Measurements from ENCODE around the gene PROSER3. TPM values are rescaled to one million over a fixed set of nuclear protein-coding genes. Genes with fewer than 3 reads are reported as not detected.
A peak's percentile ranks its signal among the peaks of the same experiment; 100 is the strongest.

PROSER3 gene
- total and polyA plus RNA-seq, 2 of the 4 experiments (the other 2 are of a cell fraction), result 5.4 to 21.8 TPM

GRCh38 chr19:35760711-35761349 lies 2.9 kb downstream of the PROSER3 start:
- ChIA-PET CTCF (interaction anchor here (0.5 kb wide), 1 partner anchor 123 kb away, joined by 3 read pairs; no protein-coding TSS in a partner anchor), POLR2A (ENCODE audit: unreplicated experiment) (no interaction called here)
- DNase-seq (no peak), ATAC-seq (ENCODE audit: low read depth) (no peak)
- no peak overlapping the region for H4K5ac ChIP-seq (ENCODE audit: low read depth, low read length)
- H4K91ac ChIP-seq (ENCODE audit: insufficient read depth, low read depth, low read length), result no peak overlapping the region
- TF ChIP-seq MXI1 (IDR thresholded peaks at IDR 0.05; ENCODE audit: borderline replicate concordance, low read depth, low read length) (no peak), BHLHE40 (IDR thresholded peaks at IDR 0.05; ENCODE audit: low read depth, low read length) (no peak)
- TF ChIP-seq, protein P1, sequence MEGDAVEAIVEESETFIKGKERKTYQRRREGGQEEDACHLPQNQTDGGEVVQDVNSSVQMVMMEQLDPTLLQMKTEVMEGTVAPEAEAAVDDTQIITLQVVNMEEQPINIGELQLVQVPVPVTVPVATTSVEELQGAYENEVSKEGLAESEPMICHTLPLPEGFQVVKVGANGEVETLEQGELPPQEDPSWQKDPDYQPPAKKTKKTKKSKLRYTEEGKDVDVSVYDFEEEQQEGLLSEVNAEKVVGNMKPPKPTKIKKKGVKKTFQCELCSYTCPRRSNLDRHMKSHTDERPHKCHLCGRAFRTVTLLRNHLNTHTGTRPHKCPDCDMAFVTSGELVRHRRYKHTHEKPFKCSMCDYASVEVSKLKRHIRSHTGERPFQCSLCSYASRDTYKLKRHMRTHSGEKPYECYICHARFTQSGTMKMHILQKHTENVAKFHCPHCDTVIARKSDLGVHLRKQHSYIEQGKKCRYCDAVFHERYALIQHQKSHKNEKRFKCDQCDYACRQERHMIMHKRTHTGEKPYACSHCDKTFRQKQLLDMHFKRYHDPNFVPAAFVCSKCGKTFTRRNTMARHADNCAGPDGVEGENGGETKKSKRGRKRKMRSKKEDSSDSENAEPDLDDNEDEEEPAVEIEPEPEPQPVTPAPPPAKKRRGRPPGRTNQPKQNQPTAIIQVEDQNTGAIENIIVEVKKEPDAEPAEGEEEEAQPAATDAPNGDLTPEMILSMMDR (conservative IDR thresholded peaks at IDR 0.05; ENCODE audit: low read depth, low read length), result no peak
- TF ChIP-seq, protein P2, sequence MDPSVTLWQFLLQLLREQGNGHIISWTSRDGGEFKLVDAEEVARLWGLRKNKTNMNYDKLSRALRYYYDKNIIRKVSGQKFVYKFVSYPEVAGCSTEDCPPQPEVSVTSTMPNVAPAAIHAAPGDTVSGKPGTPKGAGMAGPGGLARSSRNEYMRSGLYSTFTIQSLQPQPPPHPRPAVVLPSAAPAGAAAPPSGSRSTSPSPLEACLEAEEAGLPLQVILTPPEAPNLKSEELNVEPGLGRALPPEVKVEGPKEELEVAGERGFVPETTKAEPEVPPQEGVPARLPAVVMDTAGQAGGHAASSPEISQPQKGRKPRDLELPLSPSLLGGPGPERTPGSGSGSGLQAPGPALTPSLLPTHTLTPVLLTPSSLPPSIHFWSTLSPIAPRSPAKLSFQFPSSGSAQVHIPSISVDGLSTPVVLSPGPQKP (IDR thresholded peaks at IDR 0.05; ENCODE audit: borderline replicate concordance, low read depth, low read length), result no peak
- H3K27ac ChIP-seq (ENCODE audit: insufficient read depth, low read length), result no peak overlapping the region
- dilution Hi-C loops (cut with HindIII; ENCODE audit: low sequenced_read_pairs, unreplicated experiment), result no loop called here
- intact Hi-C loops (cut with micrococcal nuclease), result no loop called here
- H2BK20ac ChIP-seq (ENCODE audit: low read depth, low read length), result no peak overlapping the region
- H3K4me2 ChIP-seq (ENCODE audit: low read depth, low read length), result no peak overlapping the region
- no peak overlapping the region for H3K23ac ChIP-seq (ENCODE audit: low read depth, low read length)
- no peaks in the 10 kb centered on the region for H3K9me3 ChIP-seq (ENCODE audit: control insufficient read depth, insufficient read depth, low read length)
- H2AFZ ChIP-seq (replicated peaks; ENCODE audit: low read length, poor library complexity), result no peak overlapping the region
- in situ Hi-C loops (cut with MboI; ENCODE audit: low sequenced_read_pairs), result no loop called here
- no peak overlapping the region for H2BK15ac ChIP-seq (ENCODE audit: low read depth, low read length)
- peaks cover 15% of the 10 kb centered on the region; the same call in 1 of the 2 replicates for H3K9me1 ChIP-seq (ENCODE audit: insufficient read depth, low read length)
- H2AK9ac ChIP-seq (replicated peaks; ENCODE audit: low read depth, low read length, poor library complexity), result peak overlapping the region; percentile 72
- H3K56ac ChIP-seq (ENCODE audit: extremely low read depth, insufficient read depth, low read length), result no peak overlapping the region
- no peaks in the 10 kb centered on the region; the same call in 1 of the 2 replicates for H4K20me1 ChIP-seq (ENCODE audit: insufficient read depth, low read length)
- peaks cover 6% of the 10 kb centered on the region for H3K4me1 ChIP-seq (ENCODE audit: control insufficient read depth, insufficient read depth, low read length)
- H2BK120ac ChIP-seq (ENCODE audit: low read depth, low read length), result no peak overlapping the region
- no peak overlapping the region for H3K9ac ChIP-seq (ENCODE audit: low read depth, low read length)
- H2AK5ac ChIP-seq (ENCODE audit: low read depth, low read length), result no peak overlapping the region
- no peak overlapping the region for H3K4me3 ChIP-seq (ENCODE audit: insufficient read depth, low read depth, low read length)
- H3K36me3 ChIP-seq (ENCODE audit: control insufficient read depth, insufficient read depth, low read length), result peaks cover 21% of the 10 kb centered on the region
- no peak overlapping the region for H3K4ac ChIP-seq (ENCODE audit: low read depth, low read length)
- H2BK5ac ChIP-seq (ENCODE audit: low read depth, low read length, poor library complexity, severe bottlenecking), result no peak overlapping the region
- no TSS peak for BruUV-seq (replicated peaks)
- H3K14ac ChIP-seq (replicated peaks; ENCODE audit: low read depth, low read length), result no peak overlapping the region
- no CpG with 5 or more reads among the region's 4 CpGs for WGBS, 2 experiments (ENCODE audit: extremely low coverage in 2 of 2, insufficient read length in 1 of 2)
- H4K8ac ChIP-seq (ENCODE audit: low read depth in 2 of 2, low read length in 2 of 2), result no peak overlapping the region
- H3K27me3 ChIP-seq (ENCODE audit: control insufficient read depth, insufficient read depth, low read length), result no peaks in the 10 kb centered on the region
- no peak overlapping the region for H3K18ac ChIP-seq (ENCODE audit: low read depth, low read length)
- peaks cover 27 to 36% of the 10 kb centered on the region in 2 experiments for H3K79me1 ChIP-seq (ENCODE audit: low read depth in 1 of 2, low read length in 2 of 2)

Data from IMR-90 (cell line).